GM21390 (cell line): Measurements from ENCODE around the gene PRR16.

Experiments used
- ATAC-seq: cut with Tn5 transposase; IDR thresholded peaks from one replicate; pipeline ENCODE4 v1.9.1; 2021; ENCODE audit not compliant: unreplicated experiment

PRR16 gene

GRCh38 chr5:120567066-120567465 lies 103.0 kb downstream of the PRR16 start:
- ATAC-seq, result no peak

- no peak for ATAC-seq
Measured at GRCh38 chr5:120567921-120568320, 103.8 kb downstream of the PRR16 start.

- ATAC-seq, result no peak
Measured at GRCh38 chr5:120568711-120569110, 104.6 kb downstream of the PRR16 start.

GRCh38 chr5:120576588-120576987 lies 112.5 kb downstream of the PRR16 start:
- no peak for ATAC-seq

GRCh38 chr5:120582635-120583034 lies 118.5 kb downstream of the PRR16 start:
- no peak for ATAC-seq

GRCh38 chr5:120586646-120587045 lies 122.5 kb downstream of the PRR16 start:
- ATAC-seq, result no peak

- ATAC-seq, result no peak
Measured at GRCh38 chr5:120591911-120592310, 127.8 kb downstream of the PRR16 start.

- ATAC-seq, result no peak
Measured at GRCh38 chr5:120599576-120599975, 135.5 kb downstream of the PRR16 start.

GRCh38 chr5:120600639-120601038 lies 136.5 kb downstream of the PRR16 start:
- ATAC-seq, result no peak

- no peak for ATAC-seq
Measured at GRCh38 chr5:120602033-120602432, 137.9 kb downstream of the PRR16 start.

GRCh38 chr5:120604884-120605283 lies 140.8 kb downstream of the PRR16 start:
- ATAC-seq, result no peak

- ATAC-seq, result no peak
Measured at GRCh38 chr5:120605325-120606079, 141.4 kb downstream of the PRR16 start.

GRCh38 chr5:120609570-120609969 lies 145.5 kb downstream of the PRR16 start:
- ATAC-seq, result no peak

- ATAC-seq, result no peak
Measured at GRCh38 chr5:120610145-120610544, 146.0 kb downstream of the PRR16 start.

- ATAC-seq, result no peak
Measured at GRCh38 chr5:120613729-120614128, 149.6 kb downstream of the PRR16 start.

GRCh38 chr5:120614531-120615180 lies 150.6 kb downstream of the PRR16 start:
- no peak for ATAC-seq

- ATAC-seq, result no peak
Measured at GRCh38 chr5:120615967-120616645, 152.0 kb downstream of the PRR16 start.

- no peak for ATAC-seq
Measured at GRCh38 chr5:120621339-120621738, 157.2 kb downstream of the PRR16 start.

GRCh38 chr5:120624021-120624563 lies 160.0 kb downstream of the PRR16 start:
- ATAC-seq, result no peak

- ATAC-seq, result no peak
Measured at GRCh38 chr5:120628156-120628555, 164.1 kb downstream of the PRR16 start.

GRCh38 chr5:120630550-120630949 lies 166.4 kb downstream of the PRR16 start:
- no peak for ATAC-seq

GRCh38 chr5:120631611-120632010 lies 167.5 kb downstream of the PRR16 start:
- no peak for ATAC-seq
